HEK293 (cell line): ENCODE measurements around the gene ZDHHC17.

Experiments used
- CTCF ChIA-PET: fragments of 350-600 bp; formaldehyde crosslinking; extraction: SDS; loops from one replicate; lab custom pipeline; 2021; ENCODE audit warnings: antibody characterized with exemption; lab: Yijun Ruan, JAX
- POLR2A ChIA-PET: fragments of 300-600 bp; formaldehyde crosslinking; extraction: SDS; loops from one replicate; lab custom pipeline; 2020; ENCODE audit warnings: antibody characterized with exemption, inconsistent platforms; lab: Yijun Ruan, JAX
- H3K27ac ChIP-seq: fragments of 200-500 bp; sonication (Bioruptor generic); 2 replicates; pipeline ENCODE4 v1.5.1; 2014; ENCODE audit warnings: low read depth, low read length, control low read depth, inconsistent platforms; ENCODE audit errors: extremely low read depth
- H3K36me3 ChIP-seq, 2 experiments: fragments of 200-500 bp in 1 of 2; sonication (Bioruptor generic) in 1 of 2; 1 replicate in 1 of 2; 2 replicates in 1 of 2; pipeline ENCODE4 v1.5.1; 2014 to 2017; ENCODE audit warnings: inconsistent platforms in 2 of 2, low read length in 2 of 2; ENCODE audit not compliant: control insufficient read depth in 2 of 2, insufficient read depth in 1 of 2
- H3K4me1 ChIP-seq: fragments of 200-500 bp; sonication (Bioruptor generic); 2 replicates; pipeline ENCODE4 v1.5.1; 2014; ENCODE audit warnings: mild to moderate bottlenecking, low read length, inconsistent platforms; ENCODE audit not compliant: control insufficient read depth, insufficient read depth
- H3K4me3 ChIP-seq: 2 replicates; pipeline ENCODE4 v1.5.1; 2011; ENCODE audit warnings: low read depth, mild to moderate bottlenecking, control low read depth, low read length, moderate library complexity
- H3K9me3 ChIP-seq: fragments of 200-500 bp; sonication (Bioruptor generic); 2 replicates; pipeline ENCODE4 v1.5.1; 2014; ENCODE audit warnings: low read depth, low read length, inconsistent platforms; ENCODE audit not compliant: control insufficient read depth, insufficient read depth
- OVOL3 ChIP-seq: fragments of 450-650 bp; formaldehyde crosslinking; IDR thresholded peaks from 2 replicates; pipeline ENCODE4 v1.5.1; 2016; ENCODE audit warnings: missing biosample characterization, missing genetic modification characterization
- SALL2 ChIP-seq: fragments of 450-650 bp; formaldehyde crosslinking; IDR thresholded peaks from 2 replicates; pipeline ENCODE4 v1.5.0; 2017; ENCODE audit warnings: missing biosample characterization, mild to moderate bottlenecking, missing genetic modification characterization, borderline replicate concordance
- SCRT2 ChIP-seq: fragments of 450-650 bp; formaldehyde crosslinking; IDR thresholded peaks from 2 replicates; pipeline ENCODE4 v1.5.1; 2016; ENCODE audit warnings: missing biosample characterization, missing genetic modification characterization
- SP3 ChIP-seq: fragments of 450-650 bp; formaldehyde crosslinking; IDR thresholded peaks from 2 replicates; pipeline ENCODE4 v1.5.1; 2016; ENCODE audit warnings: missing biosample characterization, missing genetic modification characterization
- TCF7L2 ChIP-seq: IDR thresholded peaks from 2 replicates; pipeline ENCODE4 v1.6.1; 2011; ENCODE audit warnings: low read depth, mild to moderate bottlenecking, inconsistent platforms, low read length, moderate library complexity, borderline replicate concordance
- ZBTB17 ChIP-seq: fragments of 450-650 bp; formaldehyde crosslinking; IDR thresholded peaks from 2 replicates; pipeline ENCODE4 v1.5.1; 2016; ENCODE audit warnings: missing biosample characterization, missing genetic modification characterization
- ZBTB20 ChIP-seq: fragments of 450-650 bp; formaldehyde crosslinking; IDR thresholded peaks from 2 replicates; pipeline ENCODE4 v1.5.1; 2016; ENCODE audit warnings: missing biosample characterization, missing genetic modification characterization
- ZNF138 ChIP-seq: fragments of 450-650 bp; formaldehyde crosslinking; IDR thresholded peaks from 2 replicates; pipeline ENCODE4 v1.5.1; 2016; ENCODE audit warnings: missing biosample characterization, missing genetic modification characterization, borderline replicate concordance
- ZNF157 ChIP-seq: fragments of 450-650 bp; formaldehyde crosslinking; IDR thresholded peaks from 2 replicates; pipeline ENCODE4 v1.5.1; 2016; ENCODE audit warnings: missing biosample characterization, missing genetic modification characterization
- ZNF37A ChIP-seq: fragments of 450-650 bp; IDR thresholded peaks from 2 replicates; pipeline ENCODE4 v1.5.1; 2018; ENCODE audit warnings: missing biosample characterization, missing genetic modification characterization
- ZNF391 ChIP-seq: fragments of 450-650 bp; formaldehyde crosslinking; IDR thresholded peaks from 2 replicates; pipeline ENCODE4 v1.5.1; 2016; ENCODE audit warnings: low read depth, missing biosample characterization, missing genetic modification characterization, borderline replicate concordance
- ZNF501 ChIP-seq: fragments of 450-650 bp; formaldehyde crosslinking; IDR thresholded peaks from 2 replicates; pipeline ENCODE4 v1.5.1; 2016; ENCODE audit warnings: missing biosample characterization, missing genetic modification characterization
- ZNF560 ChIP-seq: fragments of 450-650 bp; formaldehyde crosslinking; IDR thresholded peaks from 2 replicates; pipeline ENCODE4 v1.5.1; 2017; ENCODE audit warnings: missing biosample characterization, missing genetic modification characterization, borderline replicate concordance
- ZNF629 ChIP-seq: fragments of 450-650 bp; formaldehyde crosslinking; IDR thresholded peaks from 2 replicates; pipeline ENCODE4 v1.5.1; 2017; ENCODE audit warnings: missing biosample characterization, missing genetic modification characterization
- ZNF654 ChIP-seq: fragments of 450-650 bp; formaldehyde crosslinking; IDR thresholded peaks from 2 replicates; pipeline ENCODE4 v1.5.1; 2016; ENCODE audit warnings: low read depth, missing biosample characterization, missing genetic modification characterization
- ZNF677 ChIP-seq: fragments of 450-650 bp; IDR thresholded peaks from 2 replicates; pipeline ENCODE4 v1.5.0; 2018; ENCODE audit warnings: missing biosample characterization, mild to moderate bottlenecking, missing genetic modification characterization, moderate library complexity
- ZNF792 ChIP-seq: fragments of 450-650 bp; formaldehyde crosslinking; IDR thresholded peaks from 2 replicates; pipeline ENCODE4 v1.5.1; 2016; ENCODE audit warnings: missing biosample characterization, missing genetic modification characterization
- ZSCAN16 ChIP-seq: fragments of 450-650 bp; formaldehyde crosslinking; IDR thresholded peaks from 2 replicates; pipeline ENCODE4 v1.5.1; 2016; ENCODE audit warnings: missing biosample characterization, missing genetic modification characterization
- TF ChIP-seq, protein P1 (sequence below): fragments of 450-650 bp; formaldehyde crosslinking; IDR thresholded peaks from 2 replicates; pipeline ENCODE4 v1.5.1; 2016; ENCODE audit warnings: missing biosample characterization, missing genetic modification characterization
- TF ChIP-seq, protein P2 (sequence below): fragments of 450-650 bp; formaldehyde crosslinking; IDR thresholded peaks from 2 replicates; pipeline ENCODE4 v1.5.1; 2017; ENCODE audit warnings: missing biosample characterization, mild to moderate bottlenecking, missing genetic modification characterization, moderate library complexity
- TF ChIP-seq, protein P3 (sequence below): fragments of 450-650 bp; formaldehyde crosslinking; IDR thresholded peaks from 2 replicates; pipeline ENCODE4 v1.5.1; 2016; ENCODE audit warnings: missing biosample characterization, missing genetic modification characterization
- TF ChIP-seq, protein P4 (sequence below): fragments of 450-650 bp; formaldehyde crosslinking; conservative IDR thresholded peaks from 2 replicates; pipeline ENCODE4 v1.5.1; 2016; ENCODE audit warnings: low read depth, missing biosample characterization, missing genetic modification characterization

Gene ZDHHC17

DNA sequence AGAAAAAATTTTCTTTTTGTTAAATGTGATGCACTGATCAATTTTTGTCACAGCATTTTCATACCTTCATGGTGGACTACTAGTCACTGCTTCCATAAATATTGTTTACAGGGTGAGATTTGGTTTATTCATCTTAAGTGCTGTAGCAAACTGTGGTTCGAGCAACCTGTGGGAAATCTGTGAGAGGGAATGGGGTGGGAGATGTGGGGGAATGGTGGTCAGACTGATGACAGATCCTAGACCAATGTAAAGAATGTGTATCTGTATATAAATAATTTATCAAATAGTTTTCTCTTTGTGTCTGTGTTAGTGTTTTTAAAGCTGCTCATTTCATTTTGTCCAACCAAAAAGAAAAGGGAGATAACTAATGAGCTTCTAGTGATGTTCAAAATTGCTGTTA is 88.2 kb downstream of the ZDHHC17 start:
- Histone ChIP-seq H3K36me3 (peaks cover 15 to 47% of the 10 kb centered on the region in 2 experiments), H3K4me1 (no peaks in the 10 kb centered on the region), H3K4me3 (no peak overlapping the region), H3K9me3 (no peaks in the 10 kb centered on the region), H3K27ac (no peak overlapping the region)
- ChIA-PET CTCF (interaction anchor here (1.1 kb wide), 1 partner anchor 15 kb away, joined by 3 read pairs; no protein-coding TSS in a partner anchor), POLR2A (no interaction called here)
- TF ChIP-seq, protein P1, sequence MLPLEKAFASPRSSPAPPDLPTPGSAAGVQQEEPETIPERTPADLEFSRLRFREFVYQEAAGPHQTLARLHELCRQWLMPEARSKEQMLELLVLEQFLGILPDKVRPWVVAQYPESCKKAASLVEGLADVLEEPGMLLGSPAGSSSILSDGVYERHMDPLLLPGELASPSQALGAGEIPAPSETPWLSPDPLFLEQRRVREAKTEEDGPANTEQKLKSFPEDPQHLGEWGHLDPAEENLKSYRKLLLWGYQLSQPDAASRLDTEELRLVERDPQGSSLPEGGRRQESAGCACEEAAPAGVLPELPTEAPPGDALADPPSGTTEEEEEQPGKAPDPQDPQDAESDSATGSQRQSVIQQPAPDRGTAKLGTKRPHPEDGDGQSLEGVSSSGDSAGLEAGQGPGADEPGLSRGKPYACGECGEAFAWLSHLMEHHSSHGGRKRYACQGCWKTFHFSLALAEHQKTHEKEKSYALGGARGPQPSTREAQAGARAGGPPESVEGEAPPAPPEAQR (tag by site-specific recombination) = no peak
- TF ChIP-seq ZNF560 (tag by site-specific recombination) (no peak), ZNF138 (tag by site-specific recombination) (no peak), ZNF629 (tag by site-specific recombination) (no peak), ZNF37A (tag by site-specific recombination) (no peak), OVOL3 (no peak), SALL2 (no peak), SP3 (tag by site-specific recombination) (no peak), ZBTB20 (tag by site-specific recombination) (no peak), ZNF501 (tag by site-specific recombination) (no peak), ZNF792 (tag by site-specific recombination) (no peak), SCRT2 (tag by site-specific recombination) (no peak), ZNF157 (tag by site-specific recombination) (no peak), ZNF391 (tag by site-specific recombination) (no peak)
- TF ChIP-seq, protein P2, sequence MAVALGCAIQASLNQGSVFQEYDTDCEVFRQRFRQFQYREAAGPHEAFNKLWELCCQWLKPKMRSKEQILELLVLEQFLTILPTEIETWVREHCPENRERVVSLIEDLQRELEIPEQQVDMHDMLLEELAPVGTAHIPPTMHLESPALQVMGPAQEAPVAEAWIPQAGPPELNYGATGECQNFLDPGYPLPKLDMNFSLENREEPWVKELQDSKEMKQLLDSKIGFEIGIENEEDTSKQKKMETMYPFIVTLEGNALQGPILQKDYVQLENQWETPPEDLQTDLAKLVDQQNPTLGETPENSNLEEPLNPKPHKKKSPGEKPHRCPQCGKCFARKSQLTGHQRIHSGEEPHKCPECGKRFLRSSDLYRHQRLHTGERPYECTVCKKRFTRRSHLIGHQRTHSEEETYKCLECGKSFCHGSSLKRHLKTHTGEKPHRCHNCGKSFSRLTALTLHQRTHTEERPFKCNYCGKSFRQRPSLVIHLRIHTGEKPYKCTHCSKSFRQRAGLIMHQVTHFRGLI (tag by site-specific recombination) = no peak
- TF ChIP-seq, protein P3, sequence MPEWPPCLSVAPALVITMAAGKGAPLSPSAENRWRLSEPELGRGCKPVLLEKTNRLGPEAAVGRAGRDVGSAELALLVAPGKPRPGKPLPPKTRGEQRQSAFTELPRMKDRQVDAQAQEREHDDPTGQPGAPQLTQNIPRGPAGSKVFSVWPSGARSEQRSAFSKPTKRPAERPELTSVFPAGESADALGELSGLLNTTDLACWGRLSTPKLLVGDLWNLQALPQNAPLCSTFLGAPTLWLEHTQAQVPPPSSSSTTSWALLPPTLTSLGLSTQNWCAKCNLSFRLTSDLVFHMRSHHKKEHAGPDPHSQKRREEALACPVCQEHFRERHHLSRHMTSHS (tag by site-specific recombination) = no peak

DNA sequence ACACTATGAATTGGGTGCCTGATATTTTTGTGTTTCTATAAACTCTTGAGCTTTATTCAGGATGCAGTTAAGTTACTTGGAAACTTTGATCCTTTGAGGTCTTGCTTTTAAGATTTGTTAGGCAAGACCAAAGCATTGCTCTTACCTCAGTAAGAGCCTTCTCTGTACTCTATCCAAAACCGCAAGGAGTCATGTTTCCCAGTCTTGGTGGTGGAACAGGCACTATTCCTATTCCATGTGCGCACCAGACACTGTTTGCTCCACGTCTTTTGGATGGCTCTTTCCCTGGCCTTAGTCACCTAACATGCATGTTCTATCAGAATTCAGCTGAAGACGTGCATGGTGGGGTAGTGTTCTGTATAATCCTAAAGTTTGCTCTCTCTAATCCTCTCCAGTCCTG is 91.4 kb downstream of the ZDHHC17 start:
- CTCF ChIA-PET = interaction anchor here (0.6 to 1.9 kb wide), 2 partner anchors 156 to 234 kb away, joined by 3 to 14 read pairs; no protein-coding TSS in a partner anchor
- no peak overlapping the region for H3K4me3 ChIP-seq
- H3K9me3 ChIP-seq = no peaks in the 10 kb centered on the region
- H3K36me3 ChIP-seq = peaks cover 16 to 61% of the 10 kb centered on the region in 2 experiments
- H3K27ac ChIP-seq = no peak overlapping the region
- POLR2A ChIA-PET = no interaction called here
- no peak for TF ChIP-seq ZBTB17 (tag by site-specific recombination)
- no peak for TF ChIP-seq TCF7L2
- TF ChIP-seq ZSCAN16 (tag by site-specific recombination) = no peak
- no peak for TF ChIP-seq ZNF677
- TF ChIP-seq SALL2 = no peak
- no peak for TF ChIP-seq ZNF654 (tag by site-specific recombination)
- TF ChIP-seq, protein P4, sequence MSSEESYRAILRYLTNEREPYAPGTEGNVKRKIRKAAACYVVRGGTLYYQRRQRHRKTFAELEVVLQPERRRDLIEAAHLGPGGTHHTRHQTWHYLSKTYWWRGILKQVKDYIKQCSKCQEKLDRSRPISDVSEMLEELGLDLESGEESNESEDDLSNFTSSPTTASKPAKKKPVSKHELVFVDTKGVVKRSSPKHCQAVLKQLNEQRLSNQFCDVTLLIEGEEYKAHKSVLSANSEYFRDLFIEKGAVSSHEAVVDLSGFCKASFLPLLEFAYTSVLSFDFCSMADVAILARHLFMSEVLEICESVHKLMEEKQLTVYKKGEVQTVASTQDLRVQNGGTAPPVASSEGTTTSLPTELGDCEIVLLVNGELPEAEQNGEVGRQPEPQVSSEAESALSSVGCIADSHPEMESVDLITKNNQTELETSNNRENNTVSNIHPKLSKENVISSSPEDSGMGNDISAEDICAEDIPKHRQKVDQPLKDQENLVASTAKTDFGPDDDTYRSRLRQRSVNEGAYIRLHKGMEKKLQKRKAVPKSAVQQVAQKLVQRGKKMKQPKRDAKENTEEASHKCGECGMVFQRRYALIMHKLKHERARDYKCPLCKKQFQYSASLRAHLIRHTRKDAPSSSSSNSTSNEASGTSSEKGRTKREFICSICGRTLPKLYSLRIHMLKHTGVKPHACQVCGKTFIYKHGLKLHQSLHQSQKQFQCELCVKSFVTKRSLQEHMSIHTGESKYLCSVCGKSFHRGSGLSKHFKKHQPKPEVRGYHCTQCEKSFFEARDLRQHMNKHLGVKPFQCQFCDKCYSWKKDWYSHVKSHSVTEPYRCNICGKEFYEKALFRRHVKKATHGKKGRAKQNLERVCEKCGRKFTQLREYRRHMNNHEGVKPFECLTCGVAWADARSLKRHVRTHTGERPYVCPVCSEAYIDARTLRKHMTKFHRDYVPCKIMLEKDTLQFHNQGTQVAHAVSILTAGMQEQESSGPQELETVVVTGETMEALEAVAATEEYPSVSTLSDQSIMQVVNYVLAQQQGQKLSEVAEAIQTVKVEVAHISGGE (tag by site-specific recombination) = no peak
- no peak for TF ChIP-seq ZNF157 (tag by site-specific recombination)
- TF ChIP-seq, all 188 proteins: peak for 0
- no peaks in the 10 kb centered on the region for H3K4me1 ChIP-seq
